OCI-LY7 (cell line): ENCODE data around the gene CFAP141. TPM values are rescaled to one million over a fixed set of nuclear protein-coding genes. Genes with fewer than 3 reads are reported as not detected.

Experiments
- BruUV-seq: library from RNA; stranded (reverse); fragments of 400-500 nt; replicated peaks from 2 replicates; lab custom pipeline; 2021; lab: Mats Ljungman, UMichigan
- CTCF ChIA-PET: fragments of 300-600 bp; sonication (Branson Sonifier 250); formaldehyde crosslinking; loops from one replicate; lab custom pipeline; 2022; ENCODE audit warnings: antibody characterized with exemption; ENCODE audit not compliant: unreplicated experiment; lab: Charles Lee
- POLR2A ChIA-PET: fragments of 300-600 bp; sonication (Branson Sonifier 250); formaldehyde crosslinking; loops from one replicate; lab custom pipeline; 2022; ENCODE audit warnings: antibody characterized with exemption; lab: Charles Lee
- DNase-seq: peaks from one replicate; pipeline ENCODE4 v3.0.0-alpha.2; 2015; ENCODE audit warnings: low spot score
- H2AFZ ChIP-seq: fragments of 200-600 bp; sonication (generic), shearing (Covaris generic); 2 replicates; pipeline ENCODE4 v1.6.1; 2014; ENCODE audit warnings: mild to moderate bottlenecking, antibody characterized with exemption, low read length, moderate library complexity
- H3K27ac ChIP-seq: fragments of 200-600 bp; sonication (generic); 2 replicates; pipeline ENCODE4 v1.5.1; 2014; ENCODE audit warnings: mixed run types, low read depth, mild to moderate bottlenecking, moderate library complexity, low read length, inconsistent platforms; ENCODE audit not compliant: poor library complexity, severe bottlenecking
- H3K36me3 ChIP-seq: fragments of 200-600 bp; sonication (generic); 2 replicates; pipeline ENCODE4 v1.6.1; 2014; ENCODE audit warnings: mild to moderate bottlenecking, antibody characterized with exemption, low read length, moderate library complexity, mixed read lengths; ENCODE audit not compliant: insufficient read depth
- H3K4me1 ChIP-seq: fragments of 200-600 bp; sonication (generic); 2 replicates; pipeline ENCODE4 v1.5.1; 2014; ENCODE audit warnings: mild to moderate bottlenecking, low read length; ENCODE audit not compliant: insufficient read depth, poor library complexity, severe bottlenecking
- H3K4me2 ChIP-seq: fragments of 200-600 bp; sonication (generic); 2 replicates; pipeline ENCODE4 v1.6.1; 2014; ENCODE audit warnings: mild to moderate bottlenecking, low read length
- H3K4me3 ChIP-seq: fragments of 200-600 bp; sonication (generic); 2 replicates; pipeline ENCODE4 v1.5.1; 2014; ENCODE audit warnings: mild to moderate bottlenecking, low read depth, low read length; ENCODE audit not compliant: poor library complexity, severe bottlenecking
- H3K79me2 ChIP-seq: fragments of 200-600 bp; sonication (generic); 2 replicates; pipeline ENCODE4 v1.6.1; 2016; ENCODE audit warnings: low read depth, mild to moderate bottlenecking, low read length, moderate library complexity, mixed read lengths; ENCODE audit not compliant: insufficient read depth
- H3K9me2 ChIP-seq: fragments of 200-600 bp; sonication (generic); 2 replicates; pipeline ENCODE4 v1.6.1; 2016; ENCODE audit warnings: mild to moderate bottlenecking, low read length, mixed read lengths; ENCODE audit not compliant: insufficient read depth
- H3K9me3 ChIP-seq: fragments of 200-600 bp; sonication (generic); 2 replicates; pipeline ENCODE4 v1.6.1; 2014; ENCODE audit warnings: mild to moderate bottlenecking, mixed run types, low read length, mixed read lengths
- H4K20me1 ChIP-seq: fragments of 200-600 bp; sonication (generic); 2 replicates; pipeline ENCODE4 v1.6.1; 2014; ENCODE audit warnings: mild to moderate bottlenecking, antibody characterized with exemption, low read length, moderate library complexity, mixed read lengths; ENCODE audit not compliant: insufficient read depth
- EZH2phosphoT487 ChIP-seq: fragments of 200-600 bp; sonication (generic); IDR thresholded peaks from 2 replicates; pipeline ENCODE4 v1.6.1; 2018; ENCODE audit warnings: low read depth, borderline replicate concordance, mild to moderate bottlenecking, mixed run types, antibody characterized with exemption, low read length, moderate library complexity, mixed read lengths
- intact Hi-C: fragments of 100-400 bp; cut with micrococcal nuclease; formaldehyde crosslinking; loops from one replicate; pipeline ENCODE4 v1.10.0; 2022; ENCODE audit not compliant: unreplicated experiment
- total RNA-seq, 2 experiments: library from RNA; depleted of rRNA in 1 of 2; stranded (reverse); fragments of >200 nt in 1 of 2; shearing (Covaris generic) in 1 of 2; gene quantifications; 2 replicates each; pipeline ENCODE4 v1.2.3, GENCODE V29; 2014 to 2022
- TF ChIP-seq, protein P1 (sequence below): fragments of 200-600 bp; sonication (generic); conservative IDR thresholded peaks from 2 replicates; pipeline ENCODE4 v1.5.1; 2014; ENCODE audit warnings: mild to moderate bottlenecking, antibody characterized with exemption, low read length, moderate library complexity, mixed read lengths

CFAP141 gene
- total RNA-seq, 2 experiments from 2014 or later, result not detected

DNA sequence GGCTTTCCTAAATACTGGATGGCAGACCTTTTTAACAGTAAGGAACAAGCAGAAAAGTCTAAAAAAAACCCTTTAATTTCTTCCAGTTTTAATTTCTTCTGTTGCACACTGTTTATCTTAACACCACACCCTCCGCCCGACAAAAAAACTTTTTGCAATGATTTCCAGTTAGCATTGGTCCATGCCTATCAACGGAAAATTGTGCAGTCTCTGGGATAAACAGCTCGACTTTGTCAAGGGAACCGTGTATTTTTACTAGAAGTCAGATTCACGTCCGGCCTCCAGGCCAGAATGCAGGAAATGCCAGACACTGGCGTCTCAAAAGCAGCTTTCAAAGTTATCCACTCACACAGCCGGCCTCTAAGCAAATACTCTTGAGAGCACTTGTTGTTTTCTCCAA lies 50.9 kb downstream of the CFAP141 start:
- BruUV-seq, result no TSS peak
- Histone ChIP-seq H3K9me2 (no peaks in the 10 kb centered on the region), H2AFZ (no peak overlapping the region), H3K9me3 (peaks cover 9% of the 10 kb centered on the region), H3K4me3 (no peak overlapping the region), H3K36me3 (peaks cover 60% of the 10 kb centered on the region), H3K27ac (no peak overlapping the region), H3K4me1 (peaks cover 24% of the 10 kb centered on the region), H3K79me2 (no peaks in the 10 kb centered on the region), H3K4me2 (no peak overlapping the region), H4K20me1 (no peaks in the 10 kb centered on the region)
- ChIA-PET POLR2A (interaction anchor here (0.5 kb wide), 1 partner anchor 129 kb away, joined by 5 read pairs; no protein-coding TSS in a partner anchor), CTCF (no interaction called here)
- TF ChIP-seq, protein P1, sequence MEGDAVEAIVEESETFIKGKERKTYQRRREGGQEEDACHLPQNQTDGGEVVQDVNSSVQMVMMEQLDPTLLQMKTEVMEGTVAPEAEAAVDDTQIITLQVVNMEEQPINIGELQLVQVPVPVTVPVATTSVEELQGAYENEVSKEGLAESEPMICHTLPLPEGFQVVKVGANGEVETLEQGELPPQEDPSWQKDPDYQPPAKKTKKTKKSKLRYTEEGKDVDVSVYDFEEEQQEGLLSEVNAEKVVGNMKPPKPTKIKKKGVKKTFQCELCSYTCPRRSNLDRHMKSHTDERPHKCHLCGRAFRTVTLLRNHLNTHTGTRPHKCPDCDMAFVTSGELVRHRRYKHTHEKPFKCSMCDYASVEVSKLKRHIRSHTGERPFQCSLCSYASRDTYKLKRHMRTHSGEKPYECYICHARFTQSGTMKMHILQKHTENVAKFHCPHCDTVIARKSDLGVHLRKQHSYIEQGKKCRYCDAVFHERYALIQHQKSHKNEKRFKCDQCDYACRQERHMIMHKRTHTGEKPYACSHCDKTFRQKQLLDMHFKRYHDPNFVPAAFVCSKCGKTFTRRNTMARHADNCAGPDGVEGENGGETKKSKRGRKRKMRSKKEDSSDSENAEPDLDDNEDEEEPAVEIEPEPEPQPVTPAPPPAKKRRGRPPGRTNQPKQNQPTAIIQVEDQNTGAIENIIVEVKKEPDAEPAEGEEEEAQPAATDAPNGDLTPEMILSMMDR, result no peak
- no peak for TF ChIP-seq EZH2phosphoT487
- intact Hi-C loops, result no loop called here
- no peak for DNase-seq

DNA sequence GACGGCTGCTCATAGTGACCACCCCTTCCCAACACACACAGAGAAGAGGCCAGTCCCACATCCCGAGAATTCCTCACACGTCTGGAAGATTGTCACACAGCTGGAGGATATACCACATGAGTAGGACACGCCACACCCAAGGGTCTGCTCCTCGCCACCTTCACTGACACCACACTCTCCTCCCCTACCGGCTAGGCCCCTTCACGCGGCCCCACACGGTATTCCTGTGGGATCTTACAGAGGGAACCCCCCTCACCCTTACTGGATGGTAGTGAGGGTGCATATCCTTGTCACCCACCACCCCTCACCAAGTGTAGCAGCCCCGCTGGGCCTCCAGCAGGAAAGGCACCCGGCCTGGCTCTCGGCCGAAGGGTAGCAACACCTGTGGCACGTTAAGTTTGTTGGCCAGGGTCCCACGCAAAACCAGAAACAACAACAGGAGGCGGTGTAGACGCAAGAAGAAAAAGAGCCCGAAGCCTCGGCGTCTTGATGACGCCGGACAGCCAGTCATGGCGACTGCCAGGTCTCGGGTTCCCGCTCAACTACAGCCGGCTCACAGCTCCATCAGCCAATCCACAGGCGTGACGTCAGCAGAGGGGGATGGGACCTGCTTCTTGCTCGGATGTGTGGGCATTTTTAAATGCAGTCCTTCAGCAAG lies 51.5 kb downstream of the CFAP141 start, which contains the start of gene NUP210L:
TSS of gene NUP210L (minus strand) at position 540 of the 658 bp plus-strand sequence.
- Histone ChIP-seq H3K9me2 (no peaks in the 10 kb centered on the region), H3K79me2 (no peaks in the 10 kb centered on the region), H3K4me3 (no peak within 1 kb of the TSS), H4K20me1 (no peaks in the 10 kb centered on the region), H3K27ac (no peak within 1 kb of the TSS), H3K4me1 (peaks cover 24% of the 10 kb centered on the region), H3K4me2 (no peak within 1 kb of the TSS), H2AFZ (no peak within 1 kb of the TSS), H3K36me3 (peaks cover 54% of the 10 kb centered on the region), H3K9me3 (peaks cover 4% of the 10 kb centered on the region; the same call in 1 of the 2 replicates)
- BruUV-seq, result no TSS peak
- POLR2A ChIA-PET, result interaction anchor here (0.5 kb wide), 1 partner anchor 130 kb away, joined by 5 read pairs; no protein-coding TSS in a partner anchor
- CTCF ChIA-PET, result interaction anchor here (0.6 kb wide), 1 partner anchor 22 kb away, joined by 3 read pairs; no protein-coding TSS in a partner anchor
- no peak for TF ChIP-seq EZH2phosphoT487
- TF ChIP-seq, protein P1, result no peak
- no peak for DNase-seq
- intact Hi-C loops, result no loop called here

DNA sequence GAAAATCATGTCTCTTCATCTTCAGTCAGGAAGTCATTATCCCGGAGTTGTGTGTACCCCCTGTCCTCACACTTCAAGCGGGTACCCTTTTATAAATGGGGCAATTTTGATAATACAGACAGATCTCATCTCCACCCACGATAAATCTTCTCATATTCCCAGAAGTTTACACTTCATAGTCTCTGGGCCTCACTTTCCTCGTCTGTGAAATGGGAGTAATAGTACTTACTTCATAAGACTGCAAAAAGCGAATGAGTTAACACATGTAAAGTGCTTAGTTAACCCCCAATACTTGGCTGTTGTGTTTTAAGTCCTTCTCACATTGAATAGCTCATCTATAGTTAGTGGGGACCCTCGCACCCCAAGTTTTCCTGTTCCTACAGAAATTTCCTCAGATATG lies 52.1 kb downstream of the CFAP141 start:
- no peak for DNase-seq
- no TSS peak for BruUV-seq
- Histone ChIP-seq H3K27ac (no peak overlapping the region), H2AFZ (no peak overlapping the region), H3K4me3 (no peak overlapping the region), H3K4me1 (peaks cover 18% of the 10 kb centered on the region), H3K9me3 (no peaks in the 10 kb centered on the region), H3K79me2 (no peaks in the 10 kb centered on the region), H3K9me2 (no peaks in the 10 kb centered on the region), H3K36me3 (peaks cover 48% of the 10 kb centered on the region), H3K4me2 (no peak overlapping the region), H4K20me1 (no peaks in the 10 kb centered on the region)
- TF ChIP-seq, protein P1, result no peak
- no peak for TF ChIP-seq EZH2phosphoT487
- ChIA-PET CTCF (interaction anchor here (0.5 kb wide), 1 partner anchor 144 kb away, joined by 5 read pairs; no protein-coding TSS in a partner anchor), POLR2A (no interaction called here)
- intact Hi-C loops, result no loop called here
